GM12875 (cell line): ENCODE results near the gene MAPK9.

Source experiments
- H3K4me3 ChIP-seq: one replicate; pipeline ENCODE4 v1.5.1; 2011; ENCODE audit warnings: low read depth, low read length, control low read depth
- TF ChIP-seq, protein P1 (sequence below): IDR thresholded peaks from 2 replicates; pipeline ENCODE4 v1.5.1; 2011; ENCODE audit warnings: low read depth, mild to moderate bottlenecking, control low read depth, inconsistent platforms, low read length, moderate library complexity, borderline replicate concordance; ENCODE audit not compliant: insufficient read depth

Gene MAPK9

GRCh38 chr5:180294913-180295555, 3.2 kb upstream of the MAPK9 start:
- H3K4me3 ChIP-seq = no peak overlapping the region
- TF ChIP-seq, protein P1, sequence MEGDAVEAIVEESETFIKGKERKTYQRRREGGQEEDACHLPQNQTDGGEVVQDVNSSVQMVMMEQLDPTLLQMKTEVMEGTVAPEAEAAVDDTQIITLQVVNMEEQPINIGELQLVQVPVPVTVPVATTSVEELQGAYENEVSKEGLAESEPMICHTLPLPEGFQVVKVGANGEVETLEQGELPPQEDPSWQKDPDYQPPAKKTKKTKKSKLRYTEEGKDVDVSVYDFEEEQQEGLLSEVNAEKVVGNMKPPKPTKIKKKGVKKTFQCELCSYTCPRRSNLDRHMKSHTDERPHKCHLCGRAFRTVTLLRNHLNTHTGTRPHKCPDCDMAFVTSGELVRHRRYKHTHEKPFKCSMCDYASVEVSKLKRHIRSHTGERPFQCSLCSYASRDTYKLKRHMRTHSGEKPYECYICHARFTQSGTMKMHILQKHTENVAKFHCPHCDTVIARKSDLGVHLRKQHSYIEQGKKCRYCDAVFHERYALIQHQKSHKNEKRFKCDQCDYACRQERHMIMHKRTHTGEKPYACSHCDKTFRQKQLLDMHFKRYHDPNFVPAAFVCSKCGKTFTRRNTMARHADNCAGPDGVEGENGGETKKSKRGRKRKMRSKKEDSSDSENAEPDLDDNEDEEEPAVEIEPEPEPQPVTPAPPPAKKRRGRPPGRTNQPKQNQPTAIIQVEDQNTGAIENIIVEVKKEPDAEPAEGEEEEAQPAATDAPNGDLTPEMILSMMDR = no peak

- TF ChIP-seq, protein P1 = no peak
- no peak overlapping the region for H3K4me3 ChIP-seq
Measured at GRCh38 chr5:180294411-180294810, 2.5 kb upstream of the MAPK9 start.

- peak overlapping the region; percentile 78 for H3K4me3 ChIP-seq
- TF ChIP-seq, protein P1 = peak; percentile 33; the same call in 1 of the 2 replicates
Measured at GRCh38 chr5:180291234-180291940, 496 bp downstream of the MAPK9 start.

DNA sequence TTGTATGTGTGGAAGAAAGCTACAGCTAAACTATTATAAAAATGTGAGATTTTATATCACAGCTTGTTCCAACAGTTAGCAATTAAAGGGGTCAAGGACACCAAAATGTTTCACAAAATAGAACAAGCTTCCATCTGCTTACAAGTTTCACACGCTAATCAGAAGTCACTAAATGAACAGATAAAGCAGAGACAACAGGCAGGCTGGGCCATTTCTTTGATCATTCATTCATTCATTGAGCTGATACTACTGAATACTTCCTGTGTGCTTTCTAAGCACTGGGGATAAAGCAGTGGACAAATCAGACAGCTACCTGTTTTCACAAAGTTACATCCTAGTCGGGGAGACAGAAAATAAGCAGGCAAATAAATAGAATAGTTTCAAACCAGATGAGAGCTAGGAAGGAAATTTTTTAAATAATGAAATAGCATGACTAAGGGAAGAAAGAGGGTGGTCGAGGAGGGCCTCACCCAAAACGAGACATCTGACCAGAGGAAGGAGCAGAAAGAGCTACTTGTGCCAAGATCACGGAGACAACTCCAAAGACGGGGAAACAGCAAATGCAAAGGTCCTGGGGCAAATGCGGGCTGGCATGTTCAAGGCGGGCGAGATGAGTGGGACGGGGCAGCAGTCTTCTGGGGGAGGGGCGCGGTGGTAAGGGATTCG, 1.2 kb downstream of the MAPK9 start:
- H3K4me3 ChIP-seq = peak overlapping the region; percentile 78
- TF ChIP-seq, protein P1 = no peak

DNA sequence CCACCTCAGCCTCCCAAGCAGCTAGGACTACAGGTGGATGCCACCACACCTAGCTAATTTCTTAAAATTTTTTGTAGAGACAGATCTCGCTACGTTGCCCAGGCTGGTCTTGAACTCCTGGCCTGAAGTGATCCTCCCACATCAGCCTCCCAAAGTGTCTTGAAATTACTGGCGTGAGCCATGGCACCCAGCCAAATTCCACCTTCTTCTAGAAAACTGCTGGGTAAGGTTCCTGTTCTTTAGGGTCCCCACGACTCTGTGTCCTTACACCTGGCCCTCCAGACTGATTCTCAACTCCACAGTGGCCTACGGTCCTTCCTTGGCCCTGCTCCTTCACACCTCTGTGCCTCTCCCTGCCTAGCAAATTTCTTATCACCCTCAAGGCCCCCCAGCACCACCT, 1.9 kb downstream of the MAPK9 start:
- no peak overlapping the region for H3K4me3 ChIP-seq
- TF ChIP-seq, protein P1 = no peak

DNA sequence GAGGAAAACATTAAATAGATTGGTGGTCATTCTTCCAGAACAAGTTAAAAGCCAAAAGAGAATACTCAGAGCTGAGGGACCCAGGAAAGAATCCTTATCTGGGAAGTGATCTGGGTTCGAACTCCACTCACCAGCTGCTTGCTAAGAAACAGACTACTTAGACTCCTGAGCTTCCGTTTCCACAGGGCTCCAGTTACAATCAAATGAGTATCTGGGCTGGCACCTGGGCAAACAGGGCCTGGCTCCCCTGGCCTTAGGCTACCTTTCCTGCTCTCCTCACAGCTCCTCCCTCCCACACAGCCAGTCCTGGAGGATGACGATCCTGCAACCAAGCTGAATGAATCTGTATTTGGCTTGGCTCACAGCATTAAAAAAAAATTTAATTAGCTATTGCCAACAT, 2.5 kb downstream of the MAPK9 start:
- no peak overlapping the region for H3K4me3 ChIP-seq
- TF ChIP-seq, protein P1 = no peak

DNA sequence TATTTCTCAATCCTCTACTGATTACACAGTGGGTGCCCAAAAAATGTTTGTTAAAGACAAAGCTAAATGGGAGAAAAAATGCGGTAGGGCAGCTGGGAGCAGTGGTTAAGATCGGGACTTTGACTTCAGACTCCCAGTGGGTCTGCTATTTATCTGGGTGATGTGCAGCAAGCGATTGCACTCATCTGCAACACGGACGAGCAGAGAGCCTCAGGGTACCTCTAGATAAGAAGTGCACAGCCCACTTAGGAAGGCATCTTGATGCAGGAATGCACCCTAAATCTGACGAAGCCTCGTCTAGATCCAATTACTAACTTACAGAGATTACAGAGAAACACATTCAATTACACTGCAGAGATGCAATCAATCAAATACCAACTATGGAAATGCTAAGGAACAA, 4.0 kb downstream of the MAPK9 start:
- TF ChIP-seq, protein P1 = no peak
- no peak overlapping the region for H3K4me3 ChIP-seq
